ENCODE results near the gene ALCAM.

- TF ChIP-seq CTCF (IDR thresholded peaks at IDR 0.05), result no peak
- no peak for TF ChIP-seq POLR2A (IDR thresholded peaks at IDR 0.05)
Observed at GRCh38 chr3:105424412-105425152, 57.9 kb downstream of the ALCAM start.

Data from stomach (tissue), 4 donors.